ENCODE data around the gene TSHZ2.
A peak's percentile ranks its signal among the peaks of the same experiment; 100 is the strongest.

The TSHZ2 gene

GRCh38 chr20:53061192-53062108, 89.3 kb downstream of the TSHZ2 start:
- DNase-seq (ENCODE audit: low read depth, low spot score) = no peak

GRCh38 chr20:53064935-53065334, 92.8 kb downstream of the TSHZ2 start:
- no peak for DNase-seq (ENCODE audit: low read depth, low spot score)

- DNase-seq (ENCODE audit: low read depth, low spot score) = no peak
These were observed 96.1 kb downstream of the TSHZ2 start for GRCh38 chr20:53068241-53068640.

- DNase-seq (ENCODE audit: low read depth, low spot score) = no peak
These were observed 97.0 kb downstream of the TSHZ2 start for GRCh38 chr20:53069132-53069531.

GRCh38 chr20:53070224-53070623, 98.1 kb downstream of the TSHZ2 start:
- no peak for DNase-seq (ENCODE audit: low read depth, low spot score)

GRCh38 chr20:53070706-53071392, 98.7 kb downstream of the TSHZ2 start:
- DNase-seq (ENCODE audit: low read depth, low spot score) = peak; percentile 15

GRCh38 chr20:53071833-53072232, 99.7 kb downstream of the TSHZ2 start:
- no peak for DNase-seq (ENCODE audit: low read depth, low spot score)

GRCh38 chr20:53072923-53073579, 100.9 kb downstream of the TSHZ2 start:
- DNase-seq (ENCODE audit: low read depth, low spot score) = no peak

- DNase-seq (ENCODE audit: low read depth, low spot score) = no peak
These were observed 101.7 kb downstream of the TSHZ2 start for GRCh38 chr20:53073636-53074415.

GRCh38 chr20:53074811-53075314, 102.7 kb downstream of the TSHZ2 start:
- no peak for DNase-seq (ENCODE audit: low read depth, low spot score)

GRCh38 chr20:53076668-53077067, 104.5 kb downstream of the TSHZ2 start:
- no peak for DNase-seq (ENCODE audit: low read depth, low spot score)

GRCh38 chr20:53077373-53078205, 105.4 kb downstream of the TSHZ2 start:
- DNase-seq (ENCODE audit: low read depth, low spot score) = peak; percentile 24

GRCh38 chr20:53078761-53079160, 106.6 kb downstream of the TSHZ2 start:
- no peak for DNase-seq (ENCODE audit: low read depth, low spot score)

GRCh38 chr20:53079261-53079691, 107.1 kb downstream of the TSHZ2 start:
- no peak for DNase-seq (ENCODE audit: low read depth, low spot score)

- DNase-seq (ENCODE audit: low read depth, low spot score) = no peak
These were observed 107.9 kb downstream of the TSHZ2 start for GRCh38 chr20:53079828-53080686.

- no peak for DNase-seq (ENCODE audit: low read depth, low spot score)
These were observed 108.5 kb downstream of the TSHZ2 start for GRCh38 chr20:53080687-53080962.

GRCh38 chr20:53080969-53081871, 109.1 kb downstream of the TSHZ2 start:
- peak; percentile 36 for DNase-seq (ENCODE audit: low read depth, low spot score)

All from astrocyte of the hippocampus (primary cell).